DMS53 treated with DMSO at 0.1 percent for 48 hours (cell line): Measurements from ENCODE around the gene CCDC183.
A peak's percentile ranks its signal among the peaks of the same experiment; 100 is the strongest.

Experiments used
- DNase-seq: peaks from one replicate; lab custom pipeline; 2025; ENCODE audit not compliant: unreplicated experiment; lab: John Stamatoyannopoulos, UW

CCDC183 gene

GRCh38 chr9:136847826-136848392, 51.8 kb downstream of the CCDC183 start:
- peak; percentile 84 for DNase-seq

DNA sequence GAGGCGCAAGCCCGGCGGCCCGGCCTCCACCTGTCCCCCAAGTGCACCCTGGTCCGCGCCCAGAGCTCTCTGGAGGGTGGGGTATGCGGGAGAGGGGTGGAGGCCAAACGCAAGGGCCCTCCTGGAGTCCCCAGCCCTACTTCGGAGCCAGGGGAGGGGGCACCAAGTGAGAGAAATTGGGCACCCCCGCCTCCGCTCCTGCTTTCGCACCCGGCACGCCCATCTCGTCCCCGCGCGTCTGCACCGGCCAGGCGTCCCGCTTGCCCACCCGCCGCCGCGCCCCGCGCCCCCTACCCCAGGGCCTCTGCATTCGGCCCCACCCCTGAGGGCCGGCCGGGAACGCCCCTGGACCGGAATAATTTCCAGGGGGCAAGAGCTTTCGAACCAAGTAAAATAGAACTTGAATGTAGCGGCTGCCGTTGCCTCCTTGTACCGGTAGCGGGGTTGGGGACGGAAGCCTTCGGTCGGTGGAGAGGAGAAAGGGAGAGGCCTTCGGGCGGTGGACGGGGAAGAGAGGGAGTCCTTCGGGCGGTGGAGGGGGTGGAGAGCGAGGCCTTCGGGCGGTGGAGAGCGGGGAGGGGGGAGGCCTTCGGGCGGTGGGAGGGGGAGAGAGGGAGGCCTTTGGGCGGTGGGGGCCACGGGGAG, 52.4 kb downstream of the CCDC183 start:
- peak; percentile 17 for DNase-seq

DNA sequence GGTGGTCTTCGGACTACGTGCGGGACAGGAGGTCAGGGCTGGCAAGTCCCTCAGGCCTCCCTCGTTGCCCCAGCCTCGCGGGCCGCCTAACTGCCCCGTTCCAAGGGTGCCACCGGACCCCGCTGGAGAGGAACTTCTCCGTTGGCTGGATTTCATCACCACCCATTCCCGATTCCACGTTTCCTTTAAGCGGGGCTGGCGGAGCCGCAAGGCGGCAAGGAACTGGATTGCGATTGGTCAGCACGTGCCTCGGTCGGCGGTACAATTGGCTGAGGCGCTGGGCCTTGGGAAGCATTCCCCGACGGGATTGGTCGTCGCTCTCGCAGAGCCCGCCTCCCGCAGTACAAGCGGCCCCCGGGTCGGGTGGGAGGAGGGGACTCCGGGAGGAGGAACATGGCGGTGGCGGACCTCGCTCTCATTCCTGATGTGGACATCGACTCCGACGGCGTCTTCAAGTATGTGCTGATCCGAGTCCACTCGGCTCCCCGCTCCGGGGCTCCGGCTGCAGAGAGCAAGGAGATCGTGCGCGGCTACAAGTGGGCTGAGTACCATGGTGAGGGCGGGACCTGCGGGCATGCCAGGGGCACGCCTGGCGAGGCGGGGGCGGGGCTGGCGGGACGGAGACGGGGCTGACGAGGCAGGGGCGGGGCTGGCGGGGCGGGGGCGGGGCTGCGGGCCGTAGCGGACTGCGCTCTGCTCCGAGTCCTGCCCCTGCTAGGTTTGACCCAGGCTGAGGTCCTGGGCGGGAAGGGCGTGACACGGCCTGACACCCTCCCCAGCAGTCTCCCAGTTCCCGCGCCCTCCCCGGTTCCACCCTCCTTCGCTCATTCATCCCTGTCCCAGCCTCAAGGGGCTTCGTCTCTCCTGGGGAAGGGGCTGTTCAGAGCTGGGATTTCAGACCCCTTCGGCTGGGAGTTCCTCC, 53.2 kb downstream of the CCDC183 start, which contains the start of gene PHPT1:
PHPT1 (plus strand) TSS at position 372 of the 922 bp plus-strand sequence; CDS start at position 394, 22 bp downstream.
- DNase-seq = peak; percentile 98

- no peak for DNase-seq
These were observed 54.1 kb downstream of the CCDC183 start for GRCh38 chr9:136849960-136850865.

DNA sequence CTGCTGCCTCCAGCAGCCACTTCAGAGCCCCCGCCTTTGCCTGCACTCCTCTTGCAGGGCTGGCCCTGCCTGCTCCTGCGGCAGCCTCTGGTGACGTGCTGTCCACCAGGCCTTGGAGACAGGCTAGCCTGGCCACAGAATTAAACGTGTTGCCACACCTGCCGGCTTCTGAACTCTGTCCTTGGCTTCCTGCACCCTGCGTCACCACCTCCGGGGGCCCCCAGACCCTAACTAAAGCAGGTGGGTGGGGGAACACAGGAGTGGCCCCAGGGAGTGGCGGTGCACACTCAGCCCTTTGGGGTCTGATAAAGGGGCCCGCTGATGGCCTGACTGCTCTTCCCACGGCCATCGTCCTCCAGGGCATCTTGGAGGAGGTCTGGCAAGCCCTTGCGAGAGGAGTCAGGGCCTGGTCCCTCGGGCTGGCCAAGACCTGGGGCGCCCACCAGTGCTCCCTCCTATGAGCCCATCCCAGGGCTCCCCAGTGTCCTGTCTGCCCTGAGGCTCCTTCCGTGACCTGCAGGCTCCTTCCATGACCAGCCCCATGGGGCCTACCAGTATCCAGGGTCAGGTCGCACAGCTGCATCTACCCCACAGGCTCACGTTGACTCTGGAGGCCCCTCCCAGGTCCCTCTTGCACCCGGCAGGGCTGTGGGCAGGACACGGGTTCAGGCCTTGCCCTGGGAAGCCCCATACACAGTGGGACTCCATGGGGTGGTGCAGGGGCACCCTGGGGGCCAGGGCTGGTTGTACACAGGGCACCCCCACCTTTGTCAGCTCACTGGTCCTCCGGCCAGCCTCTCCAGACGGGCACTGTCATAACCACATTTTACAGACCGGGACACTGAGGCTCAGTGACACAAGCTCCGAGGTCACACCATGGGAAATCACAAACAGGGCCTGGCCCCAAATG, 55.0 kb downstream of the CCDC183 start:
- no peak for DNase-seq

DNA sequence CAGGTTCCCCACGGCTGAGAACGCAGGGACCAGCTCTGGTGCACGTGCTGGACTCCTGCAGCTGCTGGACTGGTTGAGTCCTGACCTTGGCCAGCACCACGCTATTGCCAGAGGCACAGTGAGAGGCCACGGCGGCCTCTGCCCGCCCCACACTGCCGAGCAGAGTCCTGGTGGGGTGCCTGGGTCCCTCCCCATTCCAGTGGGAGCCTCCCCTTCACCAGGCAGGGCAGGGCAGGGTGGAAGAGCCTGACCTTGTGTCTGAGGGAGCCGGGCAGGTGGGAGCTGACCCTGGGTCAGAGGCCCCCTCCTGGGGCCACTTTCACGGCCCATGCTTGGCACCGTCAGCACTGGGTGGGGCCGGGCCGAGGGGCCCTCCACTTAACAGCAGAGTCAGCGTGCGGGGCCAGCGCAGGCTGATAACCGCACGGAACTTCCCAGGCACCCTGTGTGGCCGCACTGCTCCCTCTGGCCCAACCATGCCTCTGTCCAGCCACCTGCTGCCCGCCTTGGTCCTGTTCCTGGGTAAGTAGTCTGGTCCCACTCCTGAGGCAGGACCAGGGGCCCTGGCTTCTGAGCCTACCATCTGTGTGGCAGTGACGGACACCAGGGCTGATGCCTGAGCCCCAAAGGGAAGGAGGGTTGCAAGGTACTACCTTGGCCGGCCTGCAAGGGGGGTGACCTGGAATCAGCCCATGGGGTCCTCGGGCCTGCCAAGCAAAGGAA, 56.0 kb downstream of the CCDC183 start, which contains the start of gene MAMDC4:
MAMDC4 (plus strand) TSS at position 406 of the 723 bp plus-strand sequence; CDS start at position 477, 71 bp downstream.
- no peak for DNase-seq

GRCh38 chr9:136852664-136853595, 56.8 kb downstream of the CCDC183 start:
- DNase-seq = no peak

GRCh38 chr9:136853596-136854112, 57.5 kb downstream of the CCDC183 start:
- no peak for DNase-seq

DNA sequence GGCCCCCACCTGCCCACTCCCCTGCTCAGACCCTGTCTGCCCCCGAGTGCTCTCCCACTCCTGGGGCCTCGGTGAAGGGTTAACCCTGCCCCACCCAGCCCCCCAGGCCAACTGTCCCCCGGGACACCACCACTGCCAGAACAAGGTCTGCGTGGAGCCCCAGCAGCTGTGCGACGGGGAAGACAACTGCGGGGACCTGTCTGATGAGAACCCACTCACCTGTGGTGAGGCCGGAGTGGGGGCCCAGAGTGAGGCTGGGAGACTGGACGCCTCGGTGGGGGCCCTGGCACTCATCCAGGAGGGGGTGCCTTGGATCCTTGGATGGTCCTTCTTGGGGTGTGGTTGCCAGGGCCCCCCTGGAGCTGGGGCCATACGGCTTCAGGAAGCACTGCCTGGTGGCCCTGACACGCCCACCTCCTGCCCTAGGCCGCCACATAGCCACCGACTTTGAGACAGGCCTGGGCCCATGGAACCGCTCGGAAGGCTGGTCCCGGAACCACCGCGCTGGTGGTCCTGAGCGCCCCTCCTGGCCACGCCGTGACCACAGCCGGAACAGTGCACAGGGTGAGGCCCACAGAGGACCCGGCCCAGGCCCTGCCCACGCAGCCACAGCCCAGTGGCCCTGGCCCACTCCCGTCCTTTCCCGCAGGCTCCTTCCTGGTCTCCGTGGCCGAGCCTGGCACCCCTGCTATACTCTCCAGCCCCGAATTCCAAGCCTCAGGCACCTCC, 58.1 kb downstream of the CCDC183 start:
- no peak for DNase-seq

GRCh38 chr9:136854842-136855460, 58.8 kb downstream of the CCDC183 start:
- DNase-seq = no peak

- DNase-seq = no peak
These were observed 59.4 kb downstream of the CCDC183 start for GRCh38 chr9:136855461-136856078.

DNA sequence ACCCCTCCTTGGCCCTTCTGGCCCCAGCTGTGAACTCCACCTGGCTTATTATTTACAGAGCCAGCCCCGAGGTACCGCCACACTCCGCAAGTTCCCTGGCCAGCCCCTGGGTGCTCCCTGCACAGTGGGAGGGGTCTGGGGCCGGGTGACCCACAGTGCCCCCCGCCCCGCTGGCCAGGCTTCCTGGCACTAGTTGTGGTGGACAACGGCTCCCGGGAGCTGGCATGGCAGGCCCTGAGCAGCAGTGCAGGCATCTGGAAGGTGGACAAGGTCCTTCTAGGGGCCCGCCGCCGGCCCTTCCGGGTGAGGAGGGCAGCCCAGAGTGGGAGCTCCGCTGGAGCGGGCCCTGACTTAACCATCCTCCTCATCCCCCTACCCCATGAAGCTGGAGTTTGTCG, 59.9 kb downstream of the CCDC183 start:
- DNase-seq = no peak

DNA sequence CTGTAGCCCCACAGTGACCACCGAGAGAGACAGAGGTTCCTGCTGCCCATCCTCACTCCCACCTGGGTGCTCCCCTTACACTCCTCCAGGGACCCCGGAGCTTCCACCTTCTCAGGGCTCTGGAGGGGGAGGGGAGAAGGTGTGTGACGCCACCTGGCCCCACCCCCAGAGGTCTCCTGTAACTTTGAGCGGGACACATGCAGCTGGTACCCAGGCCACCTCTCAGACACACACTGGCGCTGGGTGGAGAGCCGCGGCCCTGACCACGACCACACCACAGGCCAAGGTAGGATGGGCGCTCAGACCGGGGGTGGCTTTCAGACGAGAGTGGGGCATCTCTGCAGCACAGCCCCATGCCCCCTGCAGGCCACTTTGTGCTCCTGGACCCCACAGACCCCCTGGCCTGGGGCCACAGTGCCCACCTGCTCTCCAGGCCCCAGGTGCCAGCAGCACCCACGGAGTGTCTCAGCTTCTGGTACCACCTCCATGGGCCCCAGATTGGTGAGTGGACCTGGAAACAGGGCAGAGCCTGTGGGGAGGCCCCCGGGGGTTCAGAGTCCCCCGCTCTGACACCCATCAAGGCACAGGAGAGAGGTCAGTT, 60.5 kb downstream of the CCDC183 start:
- DNase-seq = no peak

- DNase-seq = no peak
These were observed 61.0 kb downstream of the CCDC183 start for GRCh38 chr9:136857166-136857565.
